ENCODE measurements around the gene H1-8. TPM values are rescaled to one million over a fixed set of nuclear protein-coding genes. Genes with fewer than 3 reads are reported as not detected.

Gene H1-8
- total RNA-seq, 1 experiment from 2014 or later = not detected

DNA sequence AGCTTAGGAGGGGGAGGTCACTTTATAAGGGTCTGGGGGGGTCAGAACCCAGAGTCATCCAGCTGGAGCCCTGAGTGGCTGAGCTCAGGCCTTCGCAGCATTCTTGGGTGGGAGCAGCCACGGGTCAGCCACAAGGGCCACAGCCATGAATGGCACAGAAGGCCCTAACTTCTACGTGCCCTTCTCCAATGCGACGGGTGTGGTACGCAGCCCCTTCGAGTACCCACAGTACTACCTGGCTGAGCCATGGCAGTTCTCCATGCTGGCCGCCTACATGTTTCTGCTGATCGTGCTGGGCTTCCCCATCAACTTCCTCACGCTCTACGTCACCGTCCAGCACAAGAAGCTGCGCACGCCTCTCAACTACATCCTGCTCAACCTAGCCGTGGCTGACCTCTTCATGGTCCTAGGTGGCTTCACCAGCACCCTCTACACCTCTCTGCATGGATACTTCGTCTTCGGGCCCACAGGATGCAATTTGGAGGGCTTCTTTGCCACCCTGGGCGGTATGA lies 14.3 kb upstream of the H1-8 start, which contains the start of gene RHO:
TSS of gene RHO (plus strand) at position 51 of the 512 bp plus-strand sequence. CDS start at position 146, 95 bp downstream.
- Histone ChIP-seq H3K79me2 (ENCODE audit: low read depth) (no peaks in the 10 kb centered on the region), H3K27me3 (ENCODE audit: insufficient read depth, low read depth) (no peaks in the 10 kb centered on the region), H4K20me1 (ENCODE audit: insufficient read depth) (no peaks in the 10 kb centered on the region), H2AFZ (no peak within 1 kb of the TSS), H3K4me1 (replicated peaks; ENCODE audit: insufficient read depth) (0 out of 2 replicates have a peak, but pooled peaks cover 5% of the 10 kb centered on the region), H3K36me3 (ENCODE audit: low read depth) (no peaks in the 10 kb centered on the region), H3K4me2 (no peak within 1 kb of the TSS), H3K9me2 (ENCODE audit: insufficient read depth) (no peaks in the 10 kb centered on the region), H3K4me3 (no peak within 1 kb of the TSS), H3K9me3 (ENCODE audit: insufficient read depth, low read depth) (no peaks in the 10 kb centered on the region), H3K27ac (no peak within 1 kb of the TSS), H3F3A (ENCODE audit: insufficient read depth, low read depth) (no peaks in the 10 kb centered on the region)
- DNase-seq = no peak
- ChIA-PET POLR2A (ENCODE audit: unreplicated experiment) (no interaction called here), CTCF (interaction anchor here (0.6 kb wide), 1 partner anchor 13 kb away, joined by 3 read pairs; no protein-coding TSS in a partner anchor)
- BruUV-seq (replicated peaks) = no TSS peak
- intact Hi-C loops (cut with micrococcal nuclease; ENCODE audit: unreplicated experiment) = no loop called here
- TF ChIP-seq, protein P1, sequence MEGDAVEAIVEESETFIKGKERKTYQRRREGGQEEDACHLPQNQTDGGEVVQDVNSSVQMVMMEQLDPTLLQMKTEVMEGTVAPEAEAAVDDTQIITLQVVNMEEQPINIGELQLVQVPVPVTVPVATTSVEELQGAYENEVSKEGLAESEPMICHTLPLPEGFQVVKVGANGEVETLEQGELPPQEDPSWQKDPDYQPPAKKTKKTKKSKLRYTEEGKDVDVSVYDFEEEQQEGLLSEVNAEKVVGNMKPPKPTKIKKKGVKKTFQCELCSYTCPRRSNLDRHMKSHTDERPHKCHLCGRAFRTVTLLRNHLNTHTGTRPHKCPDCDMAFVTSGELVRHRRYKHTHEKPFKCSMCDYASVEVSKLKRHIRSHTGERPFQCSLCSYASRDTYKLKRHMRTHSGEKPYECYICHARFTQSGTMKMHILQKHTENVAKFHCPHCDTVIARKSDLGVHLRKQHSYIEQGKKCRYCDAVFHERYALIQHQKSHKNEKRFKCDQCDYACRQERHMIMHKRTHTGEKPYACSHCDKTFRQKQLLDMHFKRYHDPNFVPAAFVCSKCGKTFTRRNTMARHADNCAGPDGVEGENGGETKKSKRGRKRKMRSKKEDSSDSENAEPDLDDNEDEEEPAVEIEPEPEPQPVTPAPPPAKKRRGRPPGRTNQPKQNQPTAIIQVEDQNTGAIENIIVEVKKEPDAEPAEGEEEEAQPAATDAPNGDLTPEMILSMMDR (conservative IDR thresholded peaks at IDR 0.05) = no peak
- no peak for TF ChIP-seq EZH2 (IDR thresholded peaks at IDR 0.05; ENCODE audit: low read depth)

GRCh38 chr3:129529436-129530210 lies 13.4 kb upstream of the H1-8 start:
- Histone ChIP-seq H3K9me3 (ENCODE audit: insufficient read depth, low read depth) (no peaks in the 10 kb centered on the region), H3K27ac (no peak overlapping the region), H3K36me3 (ENCODE audit: low read depth) (no peaks in the 10 kb centered on the region), H3K4me3 (no peak overlapping the region), H3K4me2 (no peak overlapping the region), H2AFZ (no peak overlapping the region), H3K79me2 (ENCODE audit: low read depth) (no peaks in the 10 kb centered on the region), H3K9me2 (ENCODE audit: insufficient read depth) (no peaks in the 10 kb centered on the region), H3K4me1 (replicated peaks; ENCODE audit: insufficient read depth) (peaks cover 11% of the 10 kb centered on the region), H4K20me1 (ENCODE audit: insufficient read depth) (no peaks in the 10 kb centered on the region), H3K27me3 (ENCODE audit: insufficient read depth, low read depth) (no peaks in the 10 kb centered on the region), H3F3A (ENCODE audit: insufficient read depth, low read depth) (peaks cover 4% of the 10 kb centered on the region; the same call in 1 of the 2 replicates)
- intact Hi-C loops (cut with micrococcal nuclease; ENCODE audit: unreplicated experiment) = no loop called here
- ChIA-PET CTCF (no interaction called here), POLR2A (ENCODE audit: unreplicated experiment) (no interaction called here)
- no peak for DNase-seq
- BruUV-seq (replicated peaks) = no TSS peak
- TF ChIP-seq, protein P1 (conservative IDR thresholded peaks at IDR 0.05) = no peak
- no peak for TF ChIP-seq EZH2 (IDR thresholded peaks at IDR 0.05; ENCODE audit: low read depth)

DNA sequence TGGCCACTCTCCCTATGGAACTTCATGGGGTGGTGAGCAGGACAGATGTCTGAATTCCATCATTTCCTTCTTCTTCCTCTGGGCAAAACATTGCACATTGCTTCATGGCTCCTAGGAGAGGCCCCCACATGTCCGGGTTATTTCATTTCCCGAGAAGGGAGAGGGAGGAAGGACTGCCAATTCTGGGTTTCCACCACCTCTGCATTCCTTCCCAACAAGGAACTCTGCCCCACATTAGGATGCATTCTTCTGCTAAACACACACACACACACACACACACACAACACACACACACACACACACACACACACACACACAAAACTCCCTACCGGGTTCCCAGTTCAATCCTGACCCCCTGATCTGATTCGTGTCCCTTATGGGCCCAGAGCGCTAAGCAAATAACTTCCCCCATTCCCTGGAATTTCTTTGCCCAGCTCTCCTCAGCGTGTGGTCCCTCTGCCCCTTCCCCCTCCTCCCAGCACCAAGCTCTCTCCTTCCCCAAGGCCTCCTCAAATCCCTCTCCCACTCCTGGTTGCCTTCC lies 12.7 kb upstream of the H1-8 start:
- TF ChIP-seq, protein P1 (conservative IDR thresholded peaks at IDR 0.05) = no peak
- TF ChIP-seq EZH2 (IDR thresholded peaks at IDR 0.05; ENCODE audit: low read depth) = no peak
- H2AFZ ChIP-seq = no peak overlapping the region
- POLR2A ChIA-PET (ENCODE audit: unreplicated experiment) = no interaction called here

More for the DNA sequence above, 12.7 kb upstream of the H1-8 start:
- Histone ChIP-seq H3K9me3 (ENCODE audit: insufficient read depth, low read depth) (no peaks in the 10 kb centered on the region), H3K79me2 (ENCODE audit: low read depth) (no peaks in the 10 kb centered on the region), H3F3A (ENCODE audit: insufficient read depth, low read depth) (peaks cover 11% of the 10 kb centered on the region), H3K4me2 (no peak overlapping the region), H3K4me1 (replicated peaks; ENCODE audit: insufficient read depth) (peaks cover 18% of the 10 kb centered on the region), H3K9me2 (ENCODE audit: insufficient read depth) (no peaks in the 10 kb centered on the region), H3K27ac (no peak overlapping the region), H3K27me3 (ENCODE audit: insufficient read depth, low read depth) (no peaks in the 10 kb centered on the region), H3K36me3 (ENCODE audit: low read depth) (no peaks in the 10 kb centered on the region), H3K4me3 (no peak overlapping the region), H4K20me1 (ENCODE audit: insufficient read depth) (no peaks in the 10 kb centered on the region)
- no peak for DNase-seq
- intact Hi-C loops (cut with micrococcal nuclease; ENCODE audit: unreplicated experiment) = no loop called here
- CTCF ChIA-PET = no interaction called here
- no TSS peak for BruUV-seq (replicated peaks)
